Thyroid gland (tissue), 4 donors: ENCODE data around the gene ERFL.

Experiments
- POLR2A ChIP-seq, 2 donors: fragments of 450-650 bp; IDR thresholded peaks; one replicate each; pipeline ENCODE4 v1.6.1; 2017; ENCODE audit warnings: antibody characterized with exemption in 2 of 2, mild to moderate bottlenecking in 2 of 2, moderate library complexity in 1 of 2
- TF ChIP-seq, protein P1 (sequence below), 6 experiments: fragments of 200-600 bp in 3 of 6; fragments of 450-650 bp in 3 of 6; sonication (generic) in 3 of 6; IDR thresholded peaks; one replicate each; pipeline ENCODE4 v1.5.1; 2016 to 2019; ENCODE audit warnings: antibody characterized with exemption in 6 of 6, mild to moderate bottlenecking in 2 of 6, inconsistent platforms in 1 of 6, moderate library complexity in 1 of 6

DNA sequence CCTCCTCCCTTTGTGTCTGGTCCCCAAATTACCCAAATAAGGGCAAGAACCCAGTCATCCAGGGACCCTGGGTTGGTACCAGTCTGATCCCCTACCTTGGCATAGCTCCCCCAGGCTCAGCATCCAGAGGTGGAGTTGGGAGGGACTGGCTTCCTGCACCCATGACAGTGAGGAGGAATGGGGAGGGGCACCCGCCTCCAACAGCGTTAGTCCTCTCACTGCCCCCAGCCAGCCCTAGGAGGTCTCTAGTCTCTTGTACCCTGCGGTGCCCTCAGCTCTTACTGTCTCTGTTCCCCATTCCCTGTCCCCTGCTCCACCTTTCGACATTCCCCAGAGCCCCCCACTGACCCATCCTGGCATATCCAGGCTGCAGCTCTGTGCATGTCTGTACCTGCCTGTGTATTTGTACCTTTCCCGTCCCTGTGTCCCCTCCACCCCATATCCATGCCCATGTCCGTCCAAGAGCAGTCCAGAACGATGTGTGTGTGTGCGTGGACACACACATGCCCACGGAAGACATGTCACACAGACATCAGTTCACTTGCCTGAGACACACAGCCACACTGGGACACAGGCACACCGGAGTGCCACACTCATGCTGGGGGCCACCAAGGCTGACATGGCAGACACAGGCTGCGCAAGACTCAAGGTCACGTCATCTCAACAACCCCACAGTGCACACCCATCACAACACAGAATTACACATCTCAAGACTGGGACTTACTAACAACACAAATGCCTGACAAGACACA lies 17.8 kb downstream of the ERFL start:
- TF ChIP-seq, protein P1, sequence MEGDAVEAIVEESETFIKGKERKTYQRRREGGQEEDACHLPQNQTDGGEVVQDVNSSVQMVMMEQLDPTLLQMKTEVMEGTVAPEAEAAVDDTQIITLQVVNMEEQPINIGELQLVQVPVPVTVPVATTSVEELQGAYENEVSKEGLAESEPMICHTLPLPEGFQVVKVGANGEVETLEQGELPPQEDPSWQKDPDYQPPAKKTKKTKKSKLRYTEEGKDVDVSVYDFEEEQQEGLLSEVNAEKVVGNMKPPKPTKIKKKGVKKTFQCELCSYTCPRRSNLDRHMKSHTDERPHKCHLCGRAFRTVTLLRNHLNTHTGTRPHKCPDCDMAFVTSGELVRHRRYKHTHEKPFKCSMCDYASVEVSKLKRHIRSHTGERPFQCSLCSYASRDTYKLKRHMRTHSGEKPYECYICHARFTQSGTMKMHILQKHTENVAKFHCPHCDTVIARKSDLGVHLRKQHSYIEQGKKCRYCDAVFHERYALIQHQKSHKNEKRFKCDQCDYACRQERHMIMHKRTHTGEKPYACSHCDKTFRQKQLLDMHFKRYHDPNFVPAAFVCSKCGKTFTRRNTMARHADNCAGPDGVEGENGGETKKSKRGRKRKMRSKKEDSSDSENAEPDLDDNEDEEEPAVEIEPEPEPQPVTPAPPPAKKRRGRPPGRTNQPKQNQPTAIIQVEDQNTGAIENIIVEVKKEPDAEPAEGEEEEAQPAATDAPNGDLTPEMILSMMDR (IDR thresholded peaks at IDR 0.05): no peak
- no peak for TF ChIP-seq POLR2A (IDR thresholded peaks at IDR 0.05)
